Upper lobe of left lung (tissue), 4 donors: ENCODE results near the gene SCARB2.

Source experiments
- EP300 ChIP-seq, 4 donors: sonication (generic); formaldehyde crosslinking; IDR thresholded peaks; one replicate each; pipeline ENCODE4 v1.5.1; 2017; ENCODE audit warnings: antibody characterized with exemption in 4 of 4, control low read depth in 2 of 4
- POLR2A ChIP-seq, 4 donors: fragments of 450-650 bp; IDR thresholded peaks; one replicate each; pipeline ENCODE4 v1.5.1; 2016 to 2017; ENCODE audit warnings: antibody characterized with exemption in 4 of 4, mild to moderate bottlenecking in 2 of 4
- POLR2AphosphoS5 ChIP-seq, 2 donors: sonication (generic); formaldehyde crosslinking; IDR thresholded peaks; one replicate each; pipeline ENCODE4 v1.5.1; 2017; ENCODE audit warnings: antibody characterized with exemption in 2 of 2
- TF ChIP-seq, protein P1 (sequence below), 6 experiments: fragments of 450-650 bp in 4 of 6; fragments of 200-600 bp in 2 of 6; sonication (generic) in 2 of 6; IDR thresholded peaks; one replicate each; pipeline ENCODE4 v1.5.1; 2016 to 2019; ENCODE audit warnings: antibody characterized with exemption in 6 of 6

DNA sequence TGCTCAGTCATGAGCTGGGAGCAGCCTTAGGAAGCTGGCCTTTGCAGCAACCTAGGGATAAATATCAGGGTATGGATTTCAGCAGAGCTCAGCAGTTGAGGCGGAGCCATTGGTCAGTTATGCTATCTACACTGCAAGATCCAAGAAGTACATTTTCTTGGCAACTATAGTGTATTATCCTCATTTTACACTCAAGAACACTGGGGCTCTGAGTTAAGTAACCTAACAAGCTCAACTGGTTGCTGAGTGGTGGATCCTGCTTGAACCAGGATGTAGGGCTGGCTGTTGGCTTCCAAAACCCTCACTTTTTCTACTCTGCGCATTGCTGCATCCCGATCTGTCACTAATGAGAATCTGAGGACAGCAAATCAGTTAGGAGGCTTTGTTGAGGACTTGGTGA, 1.5 kb upstream of the SCARB2 start:
- TF ChIP-seq, protein P1, sequence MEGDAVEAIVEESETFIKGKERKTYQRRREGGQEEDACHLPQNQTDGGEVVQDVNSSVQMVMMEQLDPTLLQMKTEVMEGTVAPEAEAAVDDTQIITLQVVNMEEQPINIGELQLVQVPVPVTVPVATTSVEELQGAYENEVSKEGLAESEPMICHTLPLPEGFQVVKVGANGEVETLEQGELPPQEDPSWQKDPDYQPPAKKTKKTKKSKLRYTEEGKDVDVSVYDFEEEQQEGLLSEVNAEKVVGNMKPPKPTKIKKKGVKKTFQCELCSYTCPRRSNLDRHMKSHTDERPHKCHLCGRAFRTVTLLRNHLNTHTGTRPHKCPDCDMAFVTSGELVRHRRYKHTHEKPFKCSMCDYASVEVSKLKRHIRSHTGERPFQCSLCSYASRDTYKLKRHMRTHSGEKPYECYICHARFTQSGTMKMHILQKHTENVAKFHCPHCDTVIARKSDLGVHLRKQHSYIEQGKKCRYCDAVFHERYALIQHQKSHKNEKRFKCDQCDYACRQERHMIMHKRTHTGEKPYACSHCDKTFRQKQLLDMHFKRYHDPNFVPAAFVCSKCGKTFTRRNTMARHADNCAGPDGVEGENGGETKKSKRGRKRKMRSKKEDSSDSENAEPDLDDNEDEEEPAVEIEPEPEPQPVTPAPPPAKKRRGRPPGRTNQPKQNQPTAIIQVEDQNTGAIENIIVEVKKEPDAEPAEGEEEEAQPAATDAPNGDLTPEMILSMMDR (IDR thresholded peaks at IDR 0.05) = no peak
- TF ChIP-seq POLR2AphosphoS5 (IDR thresholded peaks at IDR 0.05) = no peak
- TF ChIP-seq POLR2A (IDR thresholded peaks at IDR 0.05) = no peak
- TF ChIP-seq EP300 (IDR thresholded peaks at IDR 0.05) = no peak
